ENCODE data around the gene MAPK9. TPM values are rescaled to one million over a fixed set of nuclear protein-coding genes. Genes with fewer than 3 reads are reported as not detected.
A peak's percentile ranks its signal among the peaks of the same experiment; 100 is the strongest.

Gene MAPK9
- total and polyA plus RNA-seq, 9 of the 15 experiments (the other 6 are each of a cell fraction or from before 2014, with no cell fraction given) = 4.8 to 58.0 (median 29.9) TPM

DNA sequence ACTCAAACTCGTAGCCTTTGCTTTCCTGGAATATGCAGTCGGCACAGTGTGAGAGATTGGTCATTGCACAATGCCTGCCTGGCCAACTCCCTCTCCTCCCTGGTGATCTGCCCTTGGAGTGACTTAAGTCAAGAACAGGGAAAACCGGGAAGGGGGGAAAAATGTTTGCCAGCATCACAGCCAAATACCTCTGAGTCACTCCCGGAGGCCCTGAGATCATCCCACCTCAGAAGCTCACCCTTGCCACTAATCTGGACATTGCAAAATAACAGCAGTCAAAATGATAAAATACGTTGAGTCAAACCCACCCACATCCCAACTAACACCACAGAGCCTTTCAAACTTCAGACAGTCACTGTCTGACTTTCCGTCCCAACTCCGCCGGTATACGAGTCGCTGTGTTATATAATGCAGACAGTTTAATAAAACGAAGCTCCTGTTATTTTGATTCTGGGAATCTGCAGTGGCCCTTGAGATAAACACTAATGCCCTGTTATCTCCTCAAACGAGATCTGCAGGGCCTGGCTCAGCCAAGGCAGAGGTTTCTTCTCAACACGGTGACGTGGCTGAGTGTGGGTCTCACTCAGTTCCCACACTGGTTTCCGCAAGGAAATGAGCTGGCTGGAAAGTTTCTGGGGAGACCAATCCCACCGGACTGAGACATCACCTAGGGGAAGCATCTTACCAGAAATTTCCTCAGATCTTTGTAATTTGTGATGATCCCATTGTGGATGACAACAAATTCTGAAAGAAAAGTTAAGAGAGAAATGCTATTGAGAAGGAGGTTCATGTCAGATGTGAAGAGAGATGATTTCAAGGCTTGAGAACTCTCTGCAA lies 39.1 kb upstream of the MAPK9 start (continued):
- TF ChIP-seq RBFOX2 (IDR thresholded peaks at IDR 0.05; ENCODE audit: low read depth, low read length) = no peak
- TF ChIP-seq ZSCAN32 (CRISPR knock-in tag; IDR thresholded peaks at IDR 0.05) = no peak
- no peak for TF ChIP-seq STAG1 (CRISPR knock-in tag; IDR thresholded peaks at IDR 0.05; ENCODE audit: borderline replicate concordance)
- no peak for TF ChIP-seq ZFPM2 (CRISPR knock-in tag; IDR thresholded peaks at IDR 0.05)
- TF ChIP-seq, protein P1, sequence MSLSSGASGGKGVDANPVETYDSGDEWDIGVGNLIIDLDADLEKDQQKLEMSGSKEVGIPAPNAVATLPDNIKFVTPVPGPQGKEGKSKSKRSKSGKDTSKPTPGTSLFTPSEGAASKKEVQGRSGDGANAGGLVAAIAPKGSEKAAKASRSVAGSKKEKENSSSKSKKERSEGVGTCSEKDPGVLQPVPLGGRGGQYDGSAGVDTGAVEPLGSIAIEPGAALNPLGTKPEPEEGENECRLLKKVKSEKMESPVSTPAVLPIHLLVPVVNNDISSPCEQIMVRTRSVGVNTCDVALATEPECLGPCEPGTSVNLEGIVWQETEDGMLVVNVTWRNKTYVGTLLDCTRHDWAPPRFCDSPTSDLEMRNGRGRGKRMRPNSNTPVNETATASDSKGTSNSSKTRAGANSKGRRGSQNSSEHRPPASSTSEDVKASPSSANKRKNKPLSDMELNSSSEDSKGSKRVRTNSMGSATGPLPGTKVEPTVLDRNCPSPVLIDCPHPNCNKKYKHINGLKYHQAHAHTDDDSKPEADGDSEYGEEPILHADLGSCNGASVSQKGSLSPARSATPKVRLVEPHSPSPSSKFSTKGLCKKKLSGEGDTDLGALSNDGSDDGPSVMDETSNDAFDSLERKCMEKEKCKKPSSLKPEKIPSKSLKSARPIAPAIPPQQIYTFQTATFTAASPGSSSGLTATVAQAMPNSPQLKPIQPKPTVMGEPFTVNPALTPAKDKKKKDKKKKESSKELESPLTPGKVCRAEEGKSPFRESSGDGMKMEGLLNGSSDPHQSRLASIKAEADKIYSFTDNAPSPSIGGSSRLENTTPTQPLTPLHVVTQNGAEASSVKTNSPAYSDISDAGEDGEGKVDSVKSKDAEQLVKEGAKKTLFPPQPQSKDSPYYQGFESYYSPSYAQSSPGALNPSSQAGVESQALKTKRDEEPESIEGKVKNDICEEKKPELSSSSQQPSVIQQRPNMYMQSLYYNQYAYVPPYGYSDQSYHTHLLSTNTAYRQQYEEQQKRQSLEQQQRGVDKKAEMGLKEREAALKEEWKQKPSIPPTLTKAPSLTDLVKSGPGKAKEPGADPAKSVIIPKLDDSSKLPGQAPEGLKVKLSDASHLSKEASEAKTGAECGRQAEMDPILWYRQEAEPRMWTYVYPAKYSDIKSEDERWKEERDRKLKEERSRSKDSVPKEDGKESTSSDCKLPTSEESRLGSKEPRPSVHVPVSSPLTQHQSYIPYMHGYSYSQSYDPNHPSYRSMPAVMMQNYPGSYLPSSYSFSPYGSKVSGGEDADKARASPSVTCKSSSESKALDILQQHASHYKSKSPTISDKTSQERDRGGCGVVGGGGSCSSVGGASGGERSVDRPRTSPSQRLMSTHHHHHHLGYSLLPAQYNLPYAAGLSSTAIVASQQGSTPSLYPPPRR (CRISPR knock-in tag; IDR thresholded peaks at IDR 0.05; ENCODE audit: borderline replicate concordance) = no peak
- no peak for TF ChIP-seq ZNF253 (CRISPR knock-in tag; conservative IDR thresholded peaks at IDR 0.05)
- TF ChIP-seq, protein P2, sequence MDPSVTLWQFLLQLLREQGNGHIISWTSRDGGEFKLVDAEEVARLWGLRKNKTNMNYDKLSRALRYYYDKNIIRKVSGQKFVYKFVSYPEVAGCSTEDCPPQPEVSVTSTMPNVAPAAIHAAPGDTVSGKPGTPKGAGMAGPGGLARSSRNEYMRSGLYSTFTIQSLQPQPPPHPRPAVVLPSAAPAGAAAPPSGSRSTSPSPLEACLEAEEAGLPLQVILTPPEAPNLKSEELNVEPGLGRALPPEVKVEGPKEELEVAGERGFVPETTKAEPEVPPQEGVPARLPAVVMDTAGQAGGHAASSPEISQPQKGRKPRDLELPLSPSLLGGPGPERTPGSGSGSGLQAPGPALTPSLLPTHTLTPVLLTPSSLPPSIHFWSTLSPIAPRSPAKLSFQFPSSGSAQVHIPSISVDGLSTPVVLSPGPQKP (CRISPR knock-in tag; IDR thresholded peaks at IDR 0.05) = no peak
- no peak for TF ChIP-seq ATF7 (IDR thresholded peaks at IDR 0.05)
- TF ChIP-seq, protein P3, sequence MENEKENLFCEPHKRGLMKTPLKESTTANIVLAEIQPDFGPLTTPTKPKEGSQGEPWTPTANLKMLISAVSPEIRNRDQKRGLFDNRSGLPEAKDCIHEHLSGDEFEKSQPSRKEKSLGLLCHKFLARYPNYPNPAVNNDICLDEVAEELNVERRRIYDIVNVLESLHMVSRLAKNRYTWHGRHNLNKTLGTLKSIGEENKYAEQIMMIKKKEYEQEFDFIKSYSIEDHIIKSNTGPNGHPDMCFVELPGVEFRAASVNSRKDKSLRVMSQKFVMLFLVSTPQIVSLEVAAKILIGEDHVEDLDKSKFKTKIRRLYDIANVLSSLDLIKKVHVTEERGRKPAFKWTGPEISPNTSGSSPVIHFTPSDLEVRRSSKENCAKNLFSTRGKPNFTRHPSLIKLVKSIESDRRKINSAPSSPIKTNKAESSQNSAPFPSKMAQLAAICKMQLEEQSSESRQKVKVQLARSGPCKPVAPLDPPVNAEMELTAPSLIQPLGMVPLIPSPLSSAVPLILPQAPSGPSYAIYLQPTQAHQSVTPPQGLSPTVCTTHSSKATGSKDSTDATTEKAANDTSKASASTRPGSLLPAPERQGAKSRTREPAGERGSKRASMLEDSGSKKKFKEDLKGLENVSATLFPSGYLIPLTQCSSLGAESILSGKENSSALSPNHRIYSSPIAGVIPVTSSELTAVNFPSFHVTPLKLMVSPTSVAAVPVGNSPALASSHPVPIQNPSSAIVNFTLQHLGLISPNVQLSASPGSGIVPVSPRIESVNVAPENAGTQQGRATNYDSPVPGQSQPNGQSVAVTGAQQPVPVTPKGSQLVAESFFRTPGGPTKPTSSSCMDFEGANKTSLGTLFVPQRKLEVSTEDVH (IDR thresholded peaks at IDR 0.05; ENCODE audit: low read depth, partially characterized antibody) = no peak
- peak; percentile 40 for TF ChIP-seq EGR1 (conservative IDR thresholded peaks at IDR 0.05)
- no peak for TF ChIP-seq ZNF696 (CRISPR knock-in tag; conservative IDR thresholded peaks at IDR 0.05)
- no peak for TF ChIP-seq ZNF224 (CRISPR knock-in tag; IDR thresholded peaks at IDR 0.05)
- no peak for TF ChIP-seq RHOXF2B (CRISPR knock-in tag; conservative IDR thresholded peaks at IDR 0.05)
- TF ChIP-seq RFX5 (IDR thresholded peaks at IDR 0.05; ENCODE audit: low read depth, low read length) = no peak
- no peak for TF ChIP-seq CEBPG (CRISPR knock-in tag; IDR thresholded peaks at IDR 0.05)
- peak in 1 of 2 experiments; percentile 53; a peak in 1 of 4 replicates for TF ChIP-seq CEBPG (tag; conservative IDR thresholded peaks at IDR 0.05 in 1 of 2, IDR thresholded peaks at IDR 0.05 in 1 of 2)
- TF ChIP-seq TRIM24 (IDR thresholded peaks at IDR 0.05) = no peak
- TF ChIP-seq, protein P4, sequence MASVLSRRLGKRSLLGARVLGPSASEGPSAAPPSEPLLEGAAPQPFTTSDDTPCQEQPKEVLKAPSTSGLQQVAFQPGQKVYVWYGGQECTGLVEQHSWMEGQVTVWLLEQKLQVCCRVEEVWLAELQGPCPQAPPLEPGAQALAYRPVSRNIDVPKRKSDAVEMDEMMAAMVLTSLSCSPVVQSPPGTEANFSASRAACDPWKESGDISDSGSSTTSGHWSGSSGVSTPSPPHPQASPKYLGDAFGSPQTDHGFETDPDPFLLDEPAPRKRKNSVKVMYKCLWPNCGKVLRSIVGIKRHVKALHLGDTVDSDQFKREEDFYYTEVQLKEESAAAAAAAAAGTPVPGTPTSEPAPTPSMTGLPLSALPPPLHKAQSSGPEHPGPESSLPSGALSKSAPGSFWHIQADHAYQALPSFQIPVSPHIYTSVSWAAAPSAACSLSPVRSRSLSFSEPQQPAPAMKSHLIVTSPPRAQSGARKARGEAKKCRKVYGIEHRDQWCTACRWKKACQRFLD (CRISPR knock-in tag; IDR thresholded peaks at IDR 0.05) = no peak

Data from K562 (cell line).